AG04450 (cell line): ENCODE results near the gene ADAM12. TPM values are rescaled to one million over a fixed set of nuclear protein-coding genes. Genes with fewer than 3 reads are reported as not detected.

Source experiments
- CTCF ChIA-PET: fragments of 300-600, 350-600 bp; formaldehyde crosslinking; extraction: SDS; loops from one replicate; lab custom pipeline; 2022; ENCODE audit warnings: antibody characterized with exemption, inconsistent platforms; lab: Charles Lee
- POLR2A ChIA-PET: fragments of 350-600 bp; formaldehyde crosslinking; extraction: SDS; loops from one replicate; lab custom pipeline; 2021; ENCODE audit warnings: antibody characterized with exemption, inconsistent platforms; lab: Yijun Ruan, JAX
- DNase-seq: peaks from one replicate; pipeline ENCODE4 v3.0.0-alpha.2; 2011; ENCODE audit warnings: low read depth, low spot score
- H3K27ac ChIP-seq: one replicate; pipeline ENCODE4 v1.5.1; 2012; ENCODE audit warnings: low read depth, low read length, control low read depth
- H3K27me3 ChIP-seq: one replicate; pipeline ENCODE4 v1.6.0; 2012; ENCODE audit warnings: low read length; ENCODE audit not compliant: control insufficient read depth, insufficient read depth
- H3K4me3 ChIP-seq: 2 replicates; pipeline ENCODE4 v1.5.1; 2011; ENCODE audit warnings: mild to moderate bottlenecking, low read depth, low read length, control low read depth
- H3K9me3 ChIP-seq: 2 replicates; pipeline ENCODE4 v1.5.1; 2012; ENCODE audit warnings: low read length; ENCODE audit not compliant: control insufficient read depth, insufficient read depth
- CTCF ChIP-seq: IDR thresholded peaks from 2 replicates; pipeline ENCODE4 v1.5.1; 2011; ENCODE audit warnings: low read depth, low read length, control low read depth, inconsistent platforms
- polyA plus RNA-seq: library from polyadenylated mRNA; depleted of rRNA; stranded (reverse); fragments of >200 nt; gene quantifications from 2 replicates; pipeline ENCODE4 v1.2.3, GENCODE V29; 2011

The ADAM12 gene
- polyA plus RNA-seq, 1 experiment, result 8.0 TPM

GRCh38 chr10:126092366-126093215 is 295.7 kb downstream of the ADAM12 start:
- H3K9me3 ChIP-seq, result no peaks in the 10 kb centered on the region
- ChIA-PET POLR2A (no interaction called here), CTCF (no interaction called here)
- H3K27ac ChIP-seq, result no peak overlapping the region
- H3K4me3 ChIP-seq, result no peak overlapping the region
- H3K27me3 ChIP-seq, result no peaks in the 10 kb centered on the region
- no peak for TF ChIP-seq CTCF
- no peak for DNase-seq

GRCh38 chr10:126090911-126091728 is 297.2 kb downstream of the ADAM12 start:
- TF ChIP-seq CTCF, result no peak
- Histone ChIP-seq H3K4me3 (no peak overlapping the region), H3K9me3 (no peaks in the 10 kb centered on the region), H3K27ac (peak overlapping the region; percentile 42), H3K27me3 (no peaks in the 10 kb centered on the region)
- ChIA-PET POLR2A (interaction anchor here (2.5 kb wide), 1 partner anchor 10 kb away, joined by 10 read pairs; no protein-coding TSS in a partner anchor), CTCF (no interaction called here)
- DNase-seq, result peak; percentile 76

GRCh38 chr10:126090443-126090842 is 297.8 kb downstream of the ADAM12 start:
- Histone ChIP-seq H3K9me3 (no peaks in the 10 kb centered on the region), H3K27ac (no peak overlapping the region), H3K27me3 (no peaks in the 10 kb centered on the region), H3K4me3 (no peak overlapping the region)
- CTCF ChIA-PET, result no interaction called here
- POLR2A ChIA-PET, result interaction anchor here (0.7 to 2.5 kb wide), 2 partner anchors 9 to 11 kb away, joined by 8 to 10 read pairs; no protein-coding TSS in a partner anchor
- DNase-seq, result no peak
- TF ChIP-seq CTCF, result no peak

- Histone ChIP-seq H3K27me3 (no peaks in the 10 kb centered on the region), H3K27ac (no peak overlapping the region), H3K4me3 (no peak overlapping the region), H3K9me3 (no peaks in the 10 kb centered on the region)
- peak; percentile 23; the same call in 1 of the 2 replicates for TF ChIP-seq CTCF
- DNase-seq, result no peak
- ChIA-PET POLR2A (interaction anchor here (0.5 kb wide), 1 partner anchor 169 kb away, joined by 7 read pairs; no protein-coding TSS in a partner anchor), CTCF (no interaction called here)
Observed at GRCh38 chr10:126087796-126088505, 300.3 kb downstream of the ADAM12 start.
